CD14-positive monocyte (primary cell): ENCODE measurements around the gene MRNIP. TPM values are rescaled to one million over a fixed set of nuclear protein-coding genes. Genes with fewer than 3 reads are reported as not detected.

Experiments
- DNase-seq, 3 donors: peaks; one replicate each; pipeline ENCODE4 v3.0.0-alpha.2; 2011 to 2022
- H2AFZ ChIP-seq: 2 replicates; pipeline ENCODE4 v1.6.0; 2012; ENCODE audit warnings: mild to moderate bottlenecking, low read depth, low read length, inconsistent platforms; ENCODE audit not compliant: insufficient read depth, poor library complexity, severe bottlenecking
- H3K27ac ChIP-seq, 2 donors: 1 replicate in 1 of 2; 2 replicates in 1 of 2; pipeline ENCODE4 v1.5.1; 2012 to 2013; ENCODE audit warnings: low read length in 2 of 2, control low read depth in 1 of 2, inconsistent platforms in 1 of 2, low read depth in 1 of 2, mild to moderate bottlenecking in 1 of 2
- H3K27me3 ChIP-seq, 2 donors: one replicate each; pipeline versions ENCODE4 v1.6.0 to v1.6.1; 2011 to 2013; ENCODE audit warnings: low read length in 2 of 2; ENCODE audit not compliant: control insufficient read depth in 2 of 2, insufficient read depth in 2 of 2
- H3K36me3 ChIP-seq, 2 donors: replicated peaks in 1 of 2; 1 replicate in 1 of 2; 2 replicates in 1 of 2; pipeline versions ENCODE4 v1.5.1 to v1.6.1; 2012 to 2013; ENCODE audit warnings: low read length in 2 of 2, control low read depth in 1 of 2, inconsistent platforms in 1 of 2, mild to moderate bottlenecking in 1 of 2; ENCODE audit not compliant: insufficient read depth in 2 of 2, control insufficient read depth in 1 of 2
- H3K4me1 ChIP-seq, 2 donors: 1 replicate in 1 of 2; 2 replicates in 1 of 2; pipeline versions ENCODE4 v1.5.1 to v1.6.1; 2012 to 2013; ENCODE audit warnings: low read length in 2 of 2, control low read depth in 1 of 2, inconsistent platforms in 1 of 2, mild to moderate bottlenecking in 1 of 2, moderate library complexity in 1 of 2; ENCODE audit not compliant: insufficient read depth in 2 of 2, control insufficient read depth in 1 of 2
- H3K4me2 ChIP-seq: replicated peaks from 2 replicates; pipeline ENCODE3; 2012; ENCODE audit warnings: low read length, moderate library complexity, mild to moderate bottlenecking; ENCODE audit not compliant: poor library complexity, severe bottlenecking; ENCODE audit errors: extremely low read depth
- H3K4me3 ChIP-seq, 3 experiments: fragments of 200-600 bp in 1 of 3; sonication (generic) in 1 of 3; replicated peaks in 1 of 3; 1 replicate in 2 of 3; 2 replicates in 1 of 3; pipeline ENCODE4 v1.5.1; 2011 to 2013; ENCODE audit warnings: low read length in 3 of 3, mild to moderate bottlenecking in 3 of 3, control low read depth in 2 of 3, low read depth in 2 of 3, inconsistent platforms in 1 of 3, moderate library complexity in 1 of 3
- H3K79me2 ChIP-seq: 2 replicates; pipeline ENCODE4 v1.6.0; 2012; ENCODE audit warnings: mild to moderate bottlenecking, control low read depth, inconsistent platforms, low read length, moderate library complexity; ENCODE audit not compliant: insufficient read depth
- H3K9ac ChIP-seq: 2 replicates; pipeline ENCODE4 v1.6.0; 2017; ENCODE audit warnings: low read length, mild to moderate bottlenecking; ENCODE audit not compliant: insufficient read depth, poor library complexity, severe bottlenecking
- H3K9me3 ChIP-seq, 2 donors: replicated peaks in 1 of 2; 1 replicate in 1 of 2; 2 replicates in 1 of 2; pipeline versions ENCODE4 v1.5.1 to v1.6.1; 2012 to 2013; ENCODE audit warnings: low read length in 2 of 2, control low read depth in 1 of 2; ENCODE audit not compliant: control insufficient read depth in 1 of 2, insufficient read depth in 1 of 2
- H4K20me1 ChIP-seq: 2 replicates; pipeline ENCODE4 v1.6.0; 2012; ENCODE audit warnings: mild to moderate bottlenecking, low read length, control low read depth, moderate library complexity; ENCODE audit not compliant: insufficient read depth
- H3K27ac Mint-ChIP-seq, 7 donors: one replicate each; pipeline ENCODE4 v1.8.0; 2020; ENCODE audit warnings: mild to moderate bottlenecking in 7 of 7, mixed read lengths in 7 of 7, moderate library complexity in 6 of 7, inconsistent platforms in 2 of 7
- H3K27me3 Mint-ChIP-seq, 3 donors: one replicate each; pipeline ENCODE4 v1.8.0; 2021 to 2022; ENCODE audit warnings: low read depth in 3 of 3, mild to moderate bottlenecking in 3 of 3, mixed read lengths in 3 of 3, moderate library complexity in 3 of 3, inconsistent platforms in 1 of 3
- H3K36me3 Mint-ChIP-seq, 2 donors: one replicate each; pipeline ENCODE4 v1.8.0; 2020; ENCODE audit warnings: mixed read lengths in 2 of 2, inconsistent platforms in 1 of 2, mild to moderate bottlenecking in 1 of 2
- H3K4me1 Mint-ChIP-seq: one replicate; pipeline ENCODE4 v1.8.0; 2020; ENCODE audit warnings: mild to moderate bottlenecking, mixed read lengths
- H3K4me3 Mint-ChIP-seq, 2 donors: one replicate each; pipeline ENCODE4 v1.8.0; 2020; ENCODE audit warnings: mild to moderate bottlenecking in 2 of 2, mixed read lengths in 2 of 2, moderate library complexity in 1 of 2
- H3K9me3 Mint-ChIP-seq, 7 donors: one replicate each; pipeline ENCODE4 v1.8.0; 2020 to 2022; ENCODE audit warnings: mixed read lengths in 7 of 7, mild to moderate bottlenecking in 6 of 7, moderate library complexity in 6 of 7, inconsistent platforms in 2 of 7
- CTCF ChIP-seq: fragments of 200-600 bp; IDR thresholded peaks from one replicate; pipeline ENCODE4 v1.8.0; 2022; ENCODE audit warnings: antibody characterized with exemption, mild to moderate bottlenecking
- WGBS: methylation state at CpG from one replicate; pipeline ENCODE4 v1.1.5; 2013; ENCODE audit warnings: missing lambda C conversion rate; ENCODE audit not compliant: insufficient coverage; 5-methylcytosine and 5-hydroxymethylcytosine counted together
- intact Hi-C, 2 donors: fragments of 100-400 bp; cut with micrococcal nuclease; formaldehyde crosslinking; loops; one replicate each; pipeline versions ENCODE4 v1.15.0 to v1.15.1; 2023
- polyA plus RNA-seq, 3 donors: library from polyadenylated mRNA; depleted of rRNA in 1 of 3; unstranded in 2 of 3; stranded (reverse) in 1 of 3; fragments of 300-500 nt in 2 of 3; fragments of >200 nt in 1 of 3; fragmentation: Illumina TruSeq in 2 of 3; gene quantifications; 1 replicate in 2 of 3; 2 replicates in 1 of 3; pipeline ENCODE4 v1.2.3, GENCODE V29; 2012 to 2021

Gene MRNIP
- polyA plus RNA-seq, 3 donors, result 1.2 to 23.0 (median 1.4) TPM

GRCh38 chr5:179863449-179864085, 5.0 kb upstream of the MRNIP start:
- H2AFZ ChIP-seq, result no peak overlapping the region
- H3K79me2 ChIP-seq, result no peaks in the 10 kb centered on the region
- no peak for DNase-seq
- no peak overlapping the region for H3K4me3 Mint-ChIP-seq
- no peaks in the 10 kb centered on the region for H4K20me1 ChIP-seq
- WGBS, result 99% methylated on average over 25 of the region's 31 CpGs
- H3K4me1 Mint-ChIP-seq, result peaks cover 21% of the 10 kb centered on the region
- no peaks in the 10 kb centered on the region for H3K27me3 ChIP-seq
- no peak overlapping the region for H3K4me3 ChIP-seq
- no peak for TF ChIP-seq CTCF
- peaks cover 56 to 59% of the 10 kb centered on the region in 2 donors for H3K36me3 Mint-ChIP-seq
- H3K4me1 ChIP-seq, result peaks cover 3 to 8% of the 10 kb centered on the region in 2 donors
- peaks cover 0 to 4% (median 3%) of the 10 kb centered on the region in 3 donors for H3K27me3 Mint-ChIP-seq
- H3K9me3 ChIP-seq, result no peaks in the 10 kb centered on the region
- H3K36me3 ChIP-seq, result peaks cover 43 to 64% of the 10 kb centered on the region in 2 donors
- no peak overlapping the region for H3K4me2 ChIP-seq
- H3K9me3 Mint-ChIP-seq, result peaks cover 0 to 6% (median 0%) of the 10 kb centered on the region in 7 donors
- H3K9ac ChIP-seq, result no peak overlapping the region
- intact Hi-C loops, result no loop called here
- H3K27ac Mint-ChIP-seq, result no peak overlapping the region
- no peak overlapping the region for H3K27ac ChIP-seq

- Histone ChIP-seq H3K36me3 (peaks cover 43 to 58% of the 10 kb centered on the region in 2 donors), H3K4me1 (peaks cover 7 to 15% of the 10 kb centered on the region in 2 donors), H3K4me3 (no peak overlapping the region), H3K27ac (no peak overlapping the region), H4K20me1 (no peaks in the 10 kb centered on the region), H3K27me3 (no peaks in the 10 kb centered on the region), H3K79me2 (no peaks in the 10 kb centered on the region), H3K4me2 (no peak overlapping the region), H2AFZ (no peak overlapping the region), H3K9me3 (no peaks in the 10 kb centered on the region), H3K9ac (no peak overlapping the region)
- intact Hi-C loops, result no loop called here
- Mint-ChIP-seq H3K27me3 (peaks cover 0 to 4% (median 3%) of the 10 kb centered on the region in 3 donors), H3K36me3 (peaks cover 49 to 52% of the 10 kb centered on the region in 2 donors), H3K9me3 (peaks cover 0 to 6% (median 0%) of the 10 kb centered on the region in 7 donors), H3K27ac (no peak overlapping the region), H3K4me3 (no peak overlapping the region), H3K4me1 (peaks cover 23% of the 10 kb centered on the region)
- TF ChIP-seq CTCF, result no peak
- 97% methylated on average over 5 of the region's 9 CpGs for WGBS
- no peak for DNase-seq
Observed at GRCh38 chr5:179862891-179863290, 4.3 kb upstream of the MRNIP start.
